KMS-11 (cell line): ENCODE measurements around the gene WWC1.

ENCODE experiments used
- H2AFZ ChIP-seq: fragments of 200-600 bp; sonication (generic); 2 replicates; pipeline ENCODE4 v1.6.1; 2016; ENCODE audit warnings: antibody characterized with exemption, mixed run types, low read depth
- H3K27ac ChIP-seq: fragments of 200-600 bp; sonication (generic); 2 replicates; pipeline ENCODE4 v1.6.1; 2016; ENCODE audit warnings: mild to moderate bottlenecking, mixed run types
- H3K27me3 ChIP-seq: fragments of 200-600 bp; sonication (generic); 2 replicates; pipeline ENCODE4 v1.6.1; 2017; ENCODE audit warnings: mild to moderate bottlenecking, low read depth, mixed run types, moderate library complexity; ENCODE audit not compliant: insufficient read depth
- H3K36me3 ChIP-seq: fragments of 200-600 bp; sonication (generic); 2 replicates; pipeline ENCODE4 v1.6.1; 2017; ENCODE audit warnings: mild to moderate bottlenecking, mixed run types; ENCODE audit not compliant: insufficient read depth
- H3K4me1 ChIP-seq: fragments of 200-600 bp; sonication (generic); 2 replicates; pipeline ENCODE4 v1.6.1; 2016; ENCODE audit warnings: mild to moderate bottlenecking, low read depth, mixed run types; ENCODE audit not compliant: poor library complexity, severe bottlenecking
- H3K4me2 ChIP-seq: fragments of 200-600 bp; sonication (generic); 2 replicates; pipeline ENCODE4 v1.7.0; 2016; ENCODE audit warnings: mild to moderate bottlenecking, mixed run types
- H3K4me3 ChIP-seq: fragments of 200-600 bp; sonication (generic); IDR thresholded peaks from 2 replicates; pipeline ENCODE4 v1.6.1; 2017; ENCODE audit warnings: low read depth, low read length, mixed read lengths; ENCODE audit not compliant: insufficient read depth
- H3K79me2 ChIP-seq: fragments of 200-600 bp; sonication (generic); 2 replicates; pipeline ENCODE4 v1.6.1; 2016; ENCODE audit warnings: low read depth, mixed run types; ENCODE audit not compliant: insufficient read depth
- H3K9ac ChIP-seq: fragments of 200-600 bp; sonication (generic); 2 replicates; pipeline ENCODE4 v1.6.1; 2016; ENCODE audit warnings: mild to moderate bottlenecking, mixed run types
- H4K20me1 ChIP-seq: fragments of 200-600 bp; sonication (generic); 2 replicates; pipeline ENCODE4 v1.6.1; 2016; ENCODE audit warnings: mild to moderate bottlenecking, mixed run types; ENCODE audit not compliant: insufficient read depth
- CTCF ChIP-seq: fragments of 200-600 bp; sonication (generic); conservative IDR thresholded peaks from 2 replicates; pipeline ENCODE4 v1.6.1; 2017; ENCODE audit warnings: low read depth, mild to moderate bottlenecking, antibody characterized with exemption, low read length, moderate library complexity, mixed read lengths

The WWC1 gene

GRCh38 chr5:168316139-168316578 is 24.7 kb downstream of the WWC1 start:
- H3K4me3 ChIP-seq: no peak overlapping the region
- no peak overlapping the region for H3K4me2 ChIP-seq
- no peaks in the 10 kb centered on the region for H3K4me1 ChIP-seq
- H4K20me1 ChIP-seq: no peaks in the 10 kb centered on the region
- no peak overlapping the region for H3K9ac ChIP-seq
- TF ChIP-seq CTCF: no peak
- no peaks in the 10 kb centered on the region for H3K79me2 ChIP-seq
- no peaks in the 10 kb centered on the region for H3K36me3 ChIP-seq
- H3K27ac ChIP-seq: no peak overlapping the region
- no peak overlapping the region for H2AFZ ChIP-seq
- H3K27me3 ChIP-seq: no peaks in the 10 kb centered on the region

GRCh38 chr5:168317096-168317520 is 25.7 kb downstream of the WWC1 start:
- TF ChIP-seq CTCF: no peak

GRCh38 chr5:168317521-168318147 is 26.2 kb downstream of the WWC1 start:
- Histone ChIP-seq H3K27ac (no peak overlapping the region), H3K27me3 (no peaks in the 10 kb centered on the region), H3K4me1 (no peaks in the 10 kb centered on the region), H4K20me1 (no peaks in the 10 kb centered on the region), H3K79me2 (no peaks in the 10 kb centered on the region), H3K36me3 (no peaks in the 10 kb centered on the region), H3K4me2 (no peak overlapping the region), H3K9ac (no peak overlapping the region), H3K4me3 (no peak overlapping the region), H2AFZ (no peak overlapping the region)
- TF ChIP-seq CTCF: no peak

More at GRCh38 chr5:168317096-168317520, 25.7 kb downstream of the WWC1 start:
- H3K79me2 ChIP-seq: no peaks in the 10 kb centered on the region
- no peak overlapping the region for H2AFZ ChIP-seq
- no peak overlapping the region for H3K4me2 ChIP-seq
- no peaks in the 10 kb centered on the region for H3K36me3 ChIP-seq
- H3K9ac ChIP-seq: no peak overlapping the region
- no peaks in the 10 kb centered on the region for H3K27me3 ChIP-seq
- H3K27ac ChIP-seq: no peak overlapping the region
- H3K4me1 ChIP-seq: no peaks in the 10 kb centered on the region
- no peak overlapping the region for H3K4me3 ChIP-seq
- no peaks in the 10 kb centered on the region for H4K20me1 ChIP-seq

GRCh38 chr5:168318240-168318639 is 26.8 kb downstream of the WWC1 start:
- Histone ChIP-seq H2AFZ (no peak overlapping the region), H3K79me2 (no peaks in the 10 kb centered on the region), H4K20me1 (no peaks in the 10 kb centered on the region), H3K27ac (no peak overlapping the region), H3K27me3 (no peaks in the 10 kb centered on the region), H3K4me3 (no peak overlapping the region), H3K4me2 (no peak overlapping the region), H3K36me3 (no peaks in the 10 kb centered on the region), H3K4me1 (no peaks in the 10 kb centered on the region), H3K9ac (no peak overlapping the region)
- TF ChIP-seq CTCF: no peak
